ENCODE results near the gene MFRP.

GRCh38 chr11:119314726-119315125 lies 31.8 kb downstream of the MFRP start:
- no peak for TF ChIP-seq CTCF (IDR thresholded peaks at IDR 0.05)
- no peak for TF ChIP-seq POLR2A (IDR thresholded peaks at IDR 0.05)

All from thyroid gland (tissue), 4 donors.